SK-N-SH (cell line): ENCODE results near the gene TFAP2B. TPM values are rescaled to one million over a fixed set of nuclear protein-coding genes. Genes with fewer than 3 reads are reported as not detected.

Source experiments
- CTCF ChIA-PET: fragments of 300-600, 350-600 bp; formaldehyde crosslinking; extraction: SDS; loops from one replicate; lab custom pipeline; 2021; lab: Yijun Ruan, JAX
- POLR2A ChIA-PET: fragments of 350-600 bp; sonication (Branson Sonifier 250); formaldehyde crosslinking; extraction: SDS; loops from one replicate; lab custom pipeline; 2020; ENCODE audit warnings: antibody characterized with exemption, inconsistent platforms; lab: Yijun Ruan, JAX
- DNase-seq: peaks from one replicate; pipeline ENCODE4 v3.0.0; 2012
- H2AFZ ChIP-seq: fragments of 200-600 bp; sonication (generic); 2 replicates; pipeline ENCODE4 v1.8.1; 2016; ENCODE audit warnings: antibody characterized with exemption, mild to moderate bottlenecking, low read depth
- H3F3A ChIP-seq: fragments of 200-600 bp; sonication (generic); replicated peaks from 2 replicates; pipeline ENCODE3; 2016; ENCODE audit warnings: antibody characterized with exemption, mild to moderate bottlenecking; ENCODE audit not compliant: insufficient read depth
- H3K27ac ChIP-seq, 2 experiments: fragments of 200-500 bp in 1 of 2; fragments of 200-600 bp in 1 of 2; sonication (Bioruptor generic) in 1 of 2; sonication (generic), shearing (Covaris generic) in 1 of 2; 2 replicates each; pipeline versions ENCODE4 v1.5.1 to v1.6.1; 2014 to 2016; ENCODE audit warnings: low read depth in 2 of 2, inconsistent platforms in 1 of 2, low read length in 1 of 2, mild to moderate bottlenecking in 1 of 2, mixed read lengths in 1 of 2
- H3K27me3 ChIP-seq: fragments of 200-600 bp; sonication (generic), shearing (Covaris generic); 2 replicates; pipeline ENCODE4 v1.6.1; 2016; ENCODE audit warnings: mixed run types; ENCODE audit not compliant: insufficient read depth
- H3K36me3 ChIP-seq, 2 experiments: fragments of 200-500 bp in 1 of 2; fragments of 200-600 bp in 1 of 2; sonication (Bioruptor generic) in 1 of 2; sonication (generic) in 1 of 2; replicated peaks in 1 of 2; 2 replicates each; pipeline versions ENCODE3 to v1.5.1; 2014 to 2016; ENCODE audit warnings: low read length in 1 of 2, mild to moderate bottlenecking in 1 of 2; ENCODE audit not compliant: insufficient read depth in 2 of 2, control insufficient read depth in 1 of 2
- H3K4me1 ChIP-seq, 2 experiments: fragments of 200-500 bp in 1 of 2; fragments of 200-600 bp in 1 of 2; sonication (Bioruptor generic) in 1 of 2; sonication (generic), shearing (Covaris generic) in 1 of 2; 2 replicates each; pipeline versions ENCODE4 v1.5.1 to v1.6.1; 2014 to 2016; ENCODE audit warnings: low read depth in 1 of 2, low read length in 1 of 2, mixed run types in 1 of 2; ENCODE audit not compliant: insufficient read depth in 2 of 2, control insufficient read depth in 1 of 2
- H3K4me2 ChIP-seq: fragments of 200-600 bp; sonication (generic), shearing (Covaris generic); 2 replicates; pipeline ENCODE4 v1.6.1; 2017; ENCODE audit warnings: mixed run types
- H3K4me3 ChIP-seq, 2 experiments: fragments of 200-500 bp in 1 of 2; fragments of 200-600 bp in 1 of 2; sonication (Bioruptor generic) in 1 of 2; sonication (generic), shearing (Covaris generic) in 1 of 2; 2 replicates each; pipeline versions ENCODE4 v1.5.1 to v1.8.1; 2014 to 2016; ENCODE audit warnings: low read depth in 2 of 2, inconsistent platforms in 1 of 2, low read length in 1 of 2, mild to moderate bottlenecking in 1 of 2, mixed read lengths in 1 of 2, moderate library complexity in 1 of 2
- H3K79me2 ChIP-seq: fragments of 200-600 bp; sonication (generic); 2 replicates; pipeline ENCODE4 v1.8.1; 2017; ENCODE audit warnings: mild to moderate bottlenecking; ENCODE audit not compliant: insufficient read depth
- H3K9ac ChIP-seq: fragments of 200-600 bp; sonication (generic); 2 replicates; pipeline ENCODE4 v1.6.1; 2017; ENCODE audit warnings: mixed run types
- H3K9me2 ChIP-seq: fragments of 200-600 bp; sonication (generic); 2 replicates; pipeline ENCODE4 v1.6.1; 2017; ENCODE audit warnings: mixed run types
- H3K9me3 ChIP-seq: fragments of 200-600 bp; sonication (generic); 2 replicates; pipeline ENCODE4 v1.6.1; 2017; ENCODE audit warnings: mixed run types, mild to moderate bottlenecking, moderate library complexity
- H4K20me1 ChIP-seq: fragments of 200-600 bp; sonication (generic); 2 replicates; pipeline ENCODE4 v1.6.1; 2017; ENCODE audit warnings: mild to moderate bottlenecking, mixed run types; ENCODE audit not compliant: insufficient read depth
- CHD2 ChIP-seq: fragments of 150-350 bp; IDR thresholded peaks from 2 replicates; pipeline ENCODE4 v1.6.1; 2018; ENCODE audit warnings: low read length; ENCODE audit not compliant: partially characterized antibody
- ELF1 ChIP-seq: IDR thresholded peaks from 2 replicates; pipeline ENCODE4 v1.4.0; 2012
- EP300 ChIP-seq, 2 experiments: IDR thresholded peaks; 2 replicates each; pipeline versions ENCODE4 v1.4.0 to v1.6.1; 2012; ENCODE audit warnings: borderline replicate concordance in 1 of 2, low read depth in 1 of 2, low read length in 1 of 2
- GATA2 ChIP-seq: sonication (generic); formaldehyde crosslinking; IDR thresholded peaks from 2 replicates; pipeline ENCODE4 v1.5.0; 2020; ENCODE audit warnings: mild to moderate bottlenecking, missing genetic modification reagents
- JUND ChIP-seq: IDR thresholded peaks from 2 replicates; pipeline ENCODE4 v1.4.0; 2012
- NFIC ChIP-seq: IDR thresholded peaks from 2 replicates; pipeline ENCODE4 v1.4.0; 2012; ENCODE audit warnings: borderline replicate concordance
- RAD21 ChIP-seq: IDR thresholded peaks from 2 replicates; pipeline ENCODE4 v1.6.1; 2012; ENCODE audit warnings: mild to moderate bottlenecking, low read length
- RCOR1 ChIP-seq: fragments of 150-350 bp; IDR thresholded peaks from 2 replicates; pipeline ENCODE4 v1.6.1; 2017; ENCODE audit warnings: antibody characterized with exemption, low read length
- SMC3 ChIP-seq: IDR thresholded peaks from 2 replicates; pipeline ENCODE4 v1.6.1; 2012; ENCODE audit warnings: low read depth, low read length, improper control_type of control experiment
- TAF1 ChIP-seq: IDR thresholded peaks from 2 replicates; pipeline ENCODE4 v1.6.1; 2012; ENCODE audit warnings: low read depth, mild to moderate bottlenecking, low read length, moderate library complexity, borderline replicate concordance
- TEAD4 ChIP-seq: IDR thresholded peaks from 2 replicates; pipeline ENCODE4 v1.4.0; 2012; ENCODE audit warnings: mild to moderate bottlenecking, borderline replicate concordance; ENCODE audit not compliant: insufficient read depth
- YY1 ChIP-seq: IDR thresholded peaks from 2 replicates; pipeline ENCODE4 v1.4.0; 2012; ENCODE audit warnings: low read depth, mild to moderate bottlenecking
- WGBS: methylation state at CpG from one replicate; pipeline ENCODE4 v1.1.6; 2017; ENCODE audit warnings: low lambda C conversion rate; 5-methylcytosine and 5-hydroxymethylcytosine counted together
- polyA plus RNA-seq, 3 experiments: library from polyadenylated mRNA; depleted of rRNA; stranded (reverse); fragments of >200 nt; gene quantifications; 2 replicates each; pipeline ENCODE4 v1.2.3, GENCODE V29; 2012
- TF ChIP-seq, protein P1 (sequence below): fragments of 200-600 bp; sonication (generic); IDR thresholded peaks from 2 replicates; pipeline ENCODE4 v1.6.1; 2017; ENCODE audit warnings: antibody characterized with exemption, mild to moderate bottlenecking, moderate library complexity
- TF ChIP-seq, protein P2 (sequence below): fragments of 150-350 bp; IDR thresholded peaks from 2 replicates; pipeline ENCODE4 v1.6.1; 2017; ENCODE audit warnings: antibody characterized with exemption, low read length, low read depth, borderline replicate concordance
- TF ChIP-seq, protein P3 (sequence below): IDR thresholded peaks from 2 replicates; pipeline ENCODE4 v1.4.0; 2012; ENCODE audit warnings: low read depth, borderline replicate concordance

The TFAP2B gene
- polyA plus RNA-seq, 1 of the 3 experiments (the other 2 are of a cell fraction) = 1.1 TPM

DNA sequence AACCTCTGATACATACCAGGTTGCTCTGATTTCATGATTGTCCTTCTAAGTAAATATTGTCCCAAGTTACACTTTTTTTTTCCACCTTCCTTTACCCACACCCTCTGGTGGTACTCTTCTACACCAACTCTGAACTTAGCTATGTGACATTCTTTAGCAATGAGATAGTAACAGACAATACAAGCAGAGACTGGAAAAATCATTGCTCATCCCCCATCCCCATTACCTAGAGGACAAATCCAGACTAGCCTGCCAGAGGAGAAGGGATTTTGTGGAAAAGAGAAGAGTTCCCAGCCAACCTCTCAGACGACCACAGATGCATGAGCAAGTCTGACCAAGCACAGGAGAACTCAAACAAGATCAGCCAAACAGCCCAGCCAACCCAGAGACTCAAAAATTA is 32.8 kb upstream of the TFAP2B start (continued):
- TF ChIP-seq, protein P1, sequence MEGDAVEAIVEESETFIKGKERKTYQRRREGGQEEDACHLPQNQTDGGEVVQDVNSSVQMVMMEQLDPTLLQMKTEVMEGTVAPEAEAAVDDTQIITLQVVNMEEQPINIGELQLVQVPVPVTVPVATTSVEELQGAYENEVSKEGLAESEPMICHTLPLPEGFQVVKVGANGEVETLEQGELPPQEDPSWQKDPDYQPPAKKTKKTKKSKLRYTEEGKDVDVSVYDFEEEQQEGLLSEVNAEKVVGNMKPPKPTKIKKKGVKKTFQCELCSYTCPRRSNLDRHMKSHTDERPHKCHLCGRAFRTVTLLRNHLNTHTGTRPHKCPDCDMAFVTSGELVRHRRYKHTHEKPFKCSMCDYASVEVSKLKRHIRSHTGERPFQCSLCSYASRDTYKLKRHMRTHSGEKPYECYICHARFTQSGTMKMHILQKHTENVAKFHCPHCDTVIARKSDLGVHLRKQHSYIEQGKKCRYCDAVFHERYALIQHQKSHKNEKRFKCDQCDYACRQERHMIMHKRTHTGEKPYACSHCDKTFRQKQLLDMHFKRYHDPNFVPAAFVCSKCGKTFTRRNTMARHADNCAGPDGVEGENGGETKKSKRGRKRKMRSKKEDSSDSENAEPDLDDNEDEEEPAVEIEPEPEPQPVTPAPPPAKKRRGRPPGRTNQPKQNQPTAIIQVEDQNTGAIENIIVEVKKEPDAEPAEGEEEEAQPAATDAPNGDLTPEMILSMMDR = no peak

DNA sequence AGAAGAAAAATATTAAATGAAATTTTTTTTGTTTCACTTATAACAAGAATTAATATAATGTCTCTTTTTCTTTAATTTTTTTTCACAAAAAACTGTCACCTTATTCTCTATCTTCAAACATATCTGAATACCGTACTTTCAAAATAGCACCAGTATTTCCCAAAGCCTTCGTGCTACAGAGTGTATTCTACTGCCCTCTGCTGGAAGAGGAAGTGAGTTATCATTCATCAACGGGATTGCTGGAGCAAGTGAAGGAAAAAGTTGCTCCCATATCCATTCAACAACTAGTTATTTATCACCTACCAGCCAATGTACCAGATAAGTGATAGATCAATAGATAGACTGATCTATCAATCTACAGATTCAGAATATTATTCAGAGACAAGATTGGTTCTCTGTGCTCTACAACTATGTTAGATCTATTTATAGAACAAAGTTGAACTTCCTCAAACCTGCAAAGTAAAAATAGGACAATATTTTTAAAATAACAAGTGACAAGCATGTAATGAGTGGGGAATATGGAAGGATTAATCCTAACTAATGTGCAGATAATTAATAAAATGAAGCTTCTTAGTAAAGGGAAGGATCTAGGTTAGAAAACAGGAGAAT is 26.7 kb upstream of the TFAP2B start:
- 1% methylated on average over 3 of the region's 3 CpGs for WGBS
- DNase-seq = peak; percentile 59
- Histone ChIP-seq H3K27me3 (no peaks in the 10 kb centered on the region), H4K20me1 (no peaks in the 10 kb centered on the region), H3K9me3 (no peaks in the 10 kb centered on the region), H3K4me2 (no peak overlapping the region), H3K4me1 (no peaks in the 10 kb centered on the region), H3F3A (no peaks in the 10 kb centered on the region), H3K9me2 (no peaks in the 10 kb centered on the region), H2AFZ (no peak overlapping the region), H3K9ac (no peak overlapping the region), H3K79me2 (no peaks in the 10 kb centered on the region), H3K4me3 (no peak overlapping the region; a peak in 1 of 4 replicates), H3K36me3 (no peaks in the 10 kb centered on the region), H3K27ac (no peak overlapping the region)
- ChIA-PET POLR2A (no interaction called here), CTCF (interaction anchor here (0.7 to 1.6 kb wide), 9 partner anchors 8 to 665 kb away, joined by 3 to 7 read pairs (median 4); no protein-coding TSS in a partner anchor)
- TF ChIP-seq, protein P1 = peak; percentile 86
- no peak for TF ChIP-seq NFIC
- TF ChIP-seq RAD21 = peak; percentile 87
- peak; percentile 57 for TF ChIP-seq SMC3
- TF ChIP-seq RCOR1 = 0 out of 2 replicates have a peak, but pooled peaks have one; percentile 11
- TF ChIP-seq TEAD4 = no peak

DNA sequence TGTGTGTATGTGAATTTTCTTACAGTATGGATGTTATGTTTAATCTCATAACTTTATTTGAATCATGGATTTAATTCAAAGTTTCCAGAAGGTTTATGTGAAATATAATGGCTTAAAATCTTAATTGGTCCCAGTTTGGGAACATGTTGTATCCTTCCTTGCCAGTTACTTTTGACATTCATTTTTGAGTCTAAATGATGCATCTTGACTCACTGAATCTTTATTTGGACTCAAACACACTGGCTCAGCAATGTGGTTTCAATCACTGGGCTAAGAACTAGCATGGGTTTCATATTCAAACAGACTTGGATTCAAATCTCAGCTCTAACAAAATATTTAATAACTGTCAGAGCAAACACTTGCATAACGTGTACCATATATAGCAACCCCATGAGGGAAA is 25.9 kb upstream of the TFAP2B start:
- Histone ChIP-seq H3F3A (no peaks in the 10 kb centered on the region), H3K9me2 (no peaks in the 10 kb centered on the region), H3K36me3 (no peaks in the 10 kb centered on the region), H4K20me1 (no peaks in the 10 kb centered on the region), H3K9ac (no peak overlapping the region), H3K79me2 (no peaks in the 10 kb centered on the region), H3K9me3 (no peaks in the 10 kb centered on the region), H3K27ac (no peak overlapping the region), H3K4me3 (no peak overlapping the region), H2AFZ (no peak overlapping the region), H3K4me1 (no peaks in the 10 kb centered on the region), H3K4me2 (no peak overlapping the region), H3K27me3 (no peaks in the 10 kb centered on the region)
- DNase-seq = no peak
- ChIA-PET CTCF (interaction anchor here (0.7 to 1.6 kb wide), 9 partner anchors 8 to 666 kb away, joined by 3 to 7 read pairs (median 4); no protein-coding TSS in a partner anchor), POLR2A (no interaction called here)
- 11% methylated on average over 1 of the region's 1 CpG for WGBS
- no peak for TF ChIP-seq TEAD4
- no peak for TF ChIP-seq RAD21
- no peak for TF ChIP-seq GATA2
- TF ChIP-seq NFIC = no peak
- no peak for TF ChIP-seq ELF1
- TF ChIP-seq, protein P2, sequence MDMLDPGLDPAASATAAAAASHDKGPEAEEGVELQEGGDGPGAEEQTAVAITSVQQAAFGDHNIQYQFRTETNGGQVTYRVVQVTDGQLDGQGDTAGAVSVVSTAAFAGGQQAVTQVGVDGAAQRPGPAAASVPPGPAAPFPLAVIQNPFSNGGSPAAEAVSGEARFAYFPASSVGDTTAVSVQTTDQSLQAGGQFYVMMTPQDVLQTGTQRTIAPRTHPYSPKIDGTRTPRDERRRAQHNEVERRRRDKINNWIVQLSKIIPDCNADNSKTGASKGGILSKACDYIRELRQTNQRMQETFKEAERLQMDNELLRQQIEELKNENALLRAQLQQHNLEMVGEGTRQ = no peak
- TF ChIP-seq, protein P1 = no peak
- TF ChIP-seq CHD2 = no peak
- TF ChIP-seq YY1 = no peak
- no peak for TF ChIP-seq EP300 (IDR thresholded peaks at IDR 0.05; ENCODE audit: borderline replicate concordance in 1 of 2, low read depth in 1 of 2, low read length in 1 of 2)
- no peak for TF ChIP-seq TAF1
- TF ChIP-seq, protein P3, sequence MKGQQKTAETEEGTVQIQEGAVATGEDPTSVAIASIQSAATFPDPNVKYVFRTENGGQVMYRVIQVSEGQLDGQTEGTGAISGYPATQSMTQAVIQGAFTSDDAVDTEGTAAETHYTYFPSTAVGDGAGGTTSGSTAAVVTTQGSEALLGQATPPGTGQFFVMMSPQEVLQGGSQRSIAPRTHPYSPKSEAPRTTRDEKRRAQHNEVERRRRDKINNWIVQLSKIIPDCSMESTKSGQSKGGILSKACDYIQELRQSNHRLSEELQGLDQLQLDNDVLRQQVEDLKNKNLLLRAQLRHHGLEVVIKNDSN = no peak
- no peak for TF ChIP-seq JUND
